HepG2 (cell line): ENCODE data around the gene MAP3K5. TPM values are rescaled to one million over a fixed set of nuclear protein-coding genes. Genes with fewer than 3 reads are reported as not detected.

Experiments used
- ATAC-seq: fragments of 200-7000 bp; cut with Tn5 transposase; 3 replicates; pipeline ENCODE4 v1.9.1; 2020; ENCODE audit warnings: mild to moderate bottlenecking, moderate library complexity
- BruUV-seq: library from RNA; stranded (reverse); fragments of 400-500 nt; replicated peaks from 2 replicates; lab custom pipeline; 2021; lab: Mats Ljungman, UMichigan
- CTCF ChIA-PET: fragments of 300-600 bp; formaldehyde crosslinking; extraction: SDS; loops from one replicate; lab custom pipeline; 2021; ENCODE audit warnings: low total read pairs, inconsistent platforms, low intra/inter-chr PET ratio; lab: Yijun Ruan, JAX
- POLR2A ChIA-PET: fragments of 350-600 bp; sonication (Branson Sonifier 250); formaldehyde crosslinking; loops from one replicate; lab custom pipeline; 2020; ENCODE audit warnings: antibody characterized with exemption, inconsistent platforms; lab: Yijun Ruan, JAX
- DNase-seq: peaks from one replicate; pipeline ENCODE4 v3.0.0-alpha.2; 2015; ENCODE audit warnings: low spot score
- FAIRE-seq: peaks from 3 replicates; lab custom pipeline; 2011; peaks lifted over from hg19 to GRCh38; lab: Jason Lieb, UNC
- H2AFZ ChIP-seq: one replicate; pipeline ENCODE4 v1.6.1; 2011; ENCODE audit warnings: low read length, inconsistent platforms
- H3K27ac ChIP-seq: fragments of 300-600 bp; 3 replicates; pipeline ENCODE4 v1.8.0; 2011; ENCODE audit warnings: mixed run types, mild to moderate bottlenecking, mixed read lengths, low read length, inconsistent platforms; ENCODE audit not compliant: insufficient read depth; ENCODE audit errors: extremely low read length
- H3K27me3 ChIP-seq, 2 experiments: fragments of 200-600 bp in 1 of 2; 2 replicates in 1 of 2; 3 replicates in 1 of 2; pipeline versions ENCODE4 v1.6.0 to v1.8.0; 2011; ENCODE audit warnings: low read length in 2 of 2, mild to moderate bottlenecking in 2 of 2, moderate library complexity in 2 of 2, inconsistent platforms in 1 of 2; ENCODE audit not compliant: insufficient read depth in 2 of 2, control insufficient read depth in 1 of 2
- H3K36me3 ChIP-seq, 2 experiments: fragments of 200-600 bp in 1 of 2; replicated peaks in 1 of 2; 2 replicates in 1 of 2; 3 replicates in 1 of 2; pipeline versions ENCODE4 v1.5.1 to v1.8.0; 2011; ENCODE audit warnings: low read length in 2 of 2, inconsistent platforms in 1 of 2; ENCODE audit not compliant: insufficient read depth in 2 of 2, control insufficient read depth in 1 of 2
- H3K4me1 ChIP-seq: 2 replicates; pipeline ENCODE4 v1.5.1; 2012; ENCODE audit warnings: low read length, inconsistent platforms; ENCODE audit not compliant: insufficient read depth
- H3K4me2 ChIP-seq: 2 replicates; pipeline ENCODE4 v1.6.0; 2011; ENCODE audit warnings: low read depth, low read length, inconsistent platforms
- H3K4me3 ChIP-seq, 3 experiments: fragments of 200-600 bp in 1 of 3; sonication (generic), shearing (Covaris generic) in 1 of 3; replicated peaks in 1 of 3; 2 replicates each; pipeline ENCODE4 v1.5.1; 2011 to 2016; ENCODE audit warnings: low read length in 3 of 3, inconsistent platforms in 2 of 3, low read depth in 2 of 3, mild to moderate bottlenecking in 2 of 3, control low read depth in 1 of 3, mixed read lengths in 1 of 3; ENCODE audit not compliant: insufficient read depth in 1 of 3
- H3K79me2 ChIP-seq: one replicate; pipeline ENCODE4 v1.6.1; 2011; ENCODE audit warnings: low read length, inconsistent platforms; ENCODE audit not compliant: insufficient read depth
- H3K9ac ChIP-seq: 2 replicates; pipeline ENCODE4 v1.6.0; 2011; ENCODE audit warnings: mild to moderate bottlenecking, low read depth, low read length, inconsistent platforms; ENCODE audit not compliant: insufficient read depth
- H3K9me3 ChIP-seq: 2 replicates; pipeline ENCODE4 v1.5.1; 2012; ENCODE audit warnings: mild to moderate bottlenecking, low read length
- H4K20me1 ChIP-seq: 2 replicates; pipeline ENCODE4 v1.6.0; 2011; ENCODE audit warnings: inconsistent platforms, mild to moderate bottlenecking, low read length, moderate library complexity; ENCODE audit not compliant: insufficient read depth
- CBX1 ChIP-seq: IDR thresholded peaks from one replicate; pipeline ENCODE4 v1.6.1; 2016; ENCODE audit warnings: antibody characterized with exemption, low read depth
- SIX4 ChIP-seq: sonication (generic); formaldehyde crosslinking; IDR thresholded peaks from 2 replicates; pipeline ENCODE4 v1.4.0; 2020; ENCODE audit warnings: missing genetic modification reagents
- WIZ ChIP-seq: sonication (generic); formaldehyde crosslinking; IDR thresholded peaks from 2 replicates; pipeline ENCODE4 v1.5.1; 2020; ENCODE audit warnings: mild to moderate bottlenecking, missing genetic modification reagents
- ZBTB21 ChIP-seq: sonication (generic); formaldehyde crosslinking; IDR thresholded peaks from 2 replicates; pipeline ENCODE4 v1.4.0; 2020; ENCODE audit warnings: missing genetic modification reagents
- WGBS: methylation state at CpG from one replicate; pipeline ENCODE4 v1.1.6; 2017; ENCODE audit warnings: low lambda C conversion rate; 5-methylcytosine and 5-hydroxymethylcytosine counted together
- in situ Hi-C: cut with HindIII; loops from 2 replicates; pipeline ENCODE4 v1.10.0; 2017; ENCODE audit warnings: low pct_unique_long_range_greater_than_20kb; ENCODE audit not compliant: extremely low pct_ligation_motif_present
- intact Hi-C: fragments of 100-400 bp; cut with micrococcal nuclease; formaldehyde crosslinking; loops from one replicate; pipeline ENCODE4 v1.10.0; 2022; ENCODE audit not compliant: unreplicated experiment
- polyA plus RNA-seq, 8 experiments: library from polyadenylated mRNA; depleted of rRNA in 3 of 8; stranded (reverse) in 7 of 8; unstranded in 1 of 8; fragments of >200 nt; fragmentation: Illumina TruSeq in 4 of 8; extraction: Trizol in 4 of 8; gene quantifications; 2 replicates each; pipeline versions ENCODE4 v1.2.1 to v1.2.3, GENCODE V29; 2011 to 2016; ENCODE audit warnings: low read depth in 4 of 8, missing spikeins in 1 of 8, mixed read lengths in 1 of 8; ENCODE audit not compliant: insufficient read depth in 1 of 8
- total RNA-seq, 5 experiments: library from RNA; depleted of rRNA; stranded (reverse); fragments of >200 nt; fragmentation: Illumina TruSeq; extraction: Trizol; gene quantifications; 2 replicates each; pipeline ENCODE4 v1.2.3, GENCODE V29; 2016; ENCODE audit warnings: low read depth in 1 of 5
- TF ChIP-seq, protein P1 (sequence below): sonication (generic); formaldehyde crosslinking; IDR thresholded peaks from 2 replicates; pipeline ENCODE4 v1.9.0; 2021; ENCODE audit warnings: missing genetic modification reagents, borderline replicate concordance
- TF ChIP-seq, protein P2 (sequence below): sonication (generic); formaldehyde crosslinking; IDR thresholded peaks from 2 replicates; pipeline ENCODE4 v1.4.0; 2020; ENCODE audit warnings: missing genetic modification reagents

The MAP3K5 gene
- total and polyA plus RNA-seq, 2 of the 13 experiments (the other 11 are each of a cell fraction or from before 2014, with no cell fraction given): not detected

DNA sequence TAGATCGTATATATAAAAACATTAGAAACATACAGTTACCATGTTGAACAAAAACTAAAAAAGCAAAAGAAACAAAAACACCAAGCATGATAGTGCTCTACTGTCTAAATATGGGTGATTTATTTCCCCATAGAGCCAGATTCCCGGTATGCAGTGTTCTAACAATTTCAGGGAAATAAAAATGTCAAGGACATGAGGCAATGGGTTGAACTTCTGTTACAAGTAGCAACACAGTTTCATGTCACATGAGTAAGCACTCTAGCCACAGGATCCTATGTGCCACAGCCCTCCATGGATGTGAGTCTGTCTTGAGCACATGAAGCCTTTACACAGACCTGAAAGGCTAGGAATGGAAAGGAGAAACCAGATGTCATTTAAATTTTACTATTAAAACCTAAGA lies 96.0 kb downstream of the MAP3K5 start:
- CTCF ChIA-PET: no interaction called here

DNA sequence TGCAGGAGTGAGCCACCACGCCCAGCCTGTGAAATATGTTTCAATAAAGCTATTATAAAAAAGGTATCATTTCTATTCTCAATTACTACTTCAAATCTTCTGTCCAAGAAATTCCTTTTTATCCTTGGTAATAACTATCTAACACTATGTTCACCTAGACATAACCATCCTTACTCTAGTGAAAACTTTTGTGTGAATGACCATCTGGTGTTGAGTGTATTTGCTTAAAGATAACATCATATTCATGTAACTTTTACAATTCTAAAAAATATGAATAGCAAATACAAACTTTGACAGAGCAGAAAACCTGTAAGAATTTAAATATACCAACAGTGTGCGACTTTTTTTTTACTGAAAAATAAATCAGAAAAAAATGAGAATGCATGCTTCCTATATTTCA lies 96.9 kb downstream of the MAP3K5 start:
- no peaks in the 10 kb centered on the region for H3K79me2 ChIP-seq
- ChIA-PET POLR2A (no interaction called here), CTCF (no interaction called here)
- no peaks in the 10 kb centered on the region for H3K9me3 ChIP-seq
- H2AFZ ChIP-seq: no peak overlapping the region
- no peak overlapping the region for H3K4me2 ChIP-seq
- intact Hi-C loops: no loop called here
- no peaks in the 10 kb centered on the region for H4K20me1 ChIP-seq
- no peak overlapping the region for H3K9ac ChIP-seq
- no peak for DNase-seq
- H3K36me3 ChIP-seq: no peaks in the 10 kb centered on the region
- peaks cover 0 to 24% of the 10 kb centered on the region in 2 experiments; a peak in 3 of 5 replicates for H3K27me3 ChIP-seq
- 16% methylated on average over 2 of the region's 2 CpGs for WGBS
- no peaks in the 10 kb centered on the region for H3K4me1 ChIP-seq
- in situ Hi-C loops: no loop called here
- no peak overlapping the region for H3K27ac ChIP-seq
- no peak overlapping the region for H3K4me3 ChIP-seq
- no peak for ATAC-seq
- BruUV-seq: no TSS peak
- no peak for FAIRE-seq
- TF ChIP-seq WIZ (CRISPR knock-in tag) (no peak), CBX1 (no peak)

More for the DNA sequence above, 96.0 kb downstream of the MAP3K5 start:
- Histone ChIP-seq H3K4me3 (no peak overlapping the region), H2AFZ (no peak overlapping the region), H3K79me2 (no peaks in the 10 kb centered on the region), H3K27me3 (peaks cover 0 to 32% of the 10 kb centered on the region in 2 experiments; a peak in 3 of 5 replicates), H3K9me3 (no peaks in the 10 kb centered on the region), H4K20me1 (no peaks in the 10 kb centered on the region), H3K9ac (no peak overlapping the region), H3K36me3 (no peaks in the 10 kb centered on the region), H3K27ac (no peak overlapping the region), H3K4me1 (no peaks in the 10 kb centered on the region), H3K4me2 (no peak overlapping the region)
- POLR2A ChIA-PET: no interaction called here
- intact Hi-C loops (no loop called here), in situ Hi-C loops (no loop called here)
- WGBS: 14% methylated on average over 2 of the region's 2 CpGs
- DNase-seq (no peak), FAIRE-seq (no peak), ATAC-seq (no peak)
- BruUV-seq: no TSS peak
- TF ChIP-seq SIX4 (CRISPR knock-in tag): no peak
- TF ChIP-seq, protein P1, sequence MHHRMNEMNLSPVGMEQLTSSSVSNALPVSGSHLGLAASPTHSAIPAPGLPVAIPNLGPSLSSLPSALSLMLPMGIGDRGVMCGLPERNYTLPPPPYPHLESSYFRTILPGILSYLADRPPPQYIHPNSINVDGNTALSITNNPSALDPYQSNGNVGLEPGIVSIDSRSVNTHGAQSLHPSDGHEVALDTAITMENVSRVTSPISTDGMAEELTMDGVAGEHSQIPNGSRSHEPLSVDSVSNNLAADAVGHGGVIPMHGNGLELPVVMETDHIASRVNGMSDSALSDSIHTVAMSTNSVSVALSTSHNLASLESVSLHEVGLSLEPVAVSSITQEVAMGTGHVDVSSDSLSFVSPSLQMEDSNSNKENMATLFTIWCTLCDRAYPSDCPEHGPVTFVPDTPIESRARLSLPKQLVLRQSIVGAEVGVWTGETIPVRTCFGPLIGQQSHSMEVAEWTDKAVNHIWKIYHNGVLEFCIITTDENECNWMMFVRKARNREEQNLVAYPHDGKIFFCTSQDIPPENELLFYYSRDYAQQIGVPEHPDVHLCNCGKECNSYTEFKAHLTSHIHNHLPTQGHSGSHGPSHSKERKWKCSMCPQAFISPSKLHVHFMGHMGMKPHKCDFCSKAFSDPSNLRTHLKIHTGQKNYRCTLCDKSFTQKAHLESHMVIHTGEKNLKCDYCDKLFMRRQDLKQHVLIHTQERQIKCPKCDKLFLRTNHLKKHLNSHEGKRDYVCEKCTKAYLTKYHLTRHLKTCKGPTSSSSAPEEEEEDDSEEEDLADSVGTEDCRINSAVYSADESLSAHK: no peak
- TF ChIP-seq, protein P2, sequence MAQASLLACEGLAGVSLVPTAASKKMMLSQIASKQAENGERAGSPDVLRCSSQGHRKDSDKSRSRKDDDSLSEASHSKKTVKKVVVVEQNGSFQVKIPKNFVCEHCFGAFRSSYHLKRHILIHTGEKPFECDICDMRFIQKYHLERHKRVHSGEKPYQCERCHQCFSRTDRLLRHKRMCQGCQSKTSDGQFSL: no peak
- no peak for TF ChIP-seq ZBTB21 (CRISPR knock-in tag)
